ENCODE measurements around the gene CHPT1.

DNA sequence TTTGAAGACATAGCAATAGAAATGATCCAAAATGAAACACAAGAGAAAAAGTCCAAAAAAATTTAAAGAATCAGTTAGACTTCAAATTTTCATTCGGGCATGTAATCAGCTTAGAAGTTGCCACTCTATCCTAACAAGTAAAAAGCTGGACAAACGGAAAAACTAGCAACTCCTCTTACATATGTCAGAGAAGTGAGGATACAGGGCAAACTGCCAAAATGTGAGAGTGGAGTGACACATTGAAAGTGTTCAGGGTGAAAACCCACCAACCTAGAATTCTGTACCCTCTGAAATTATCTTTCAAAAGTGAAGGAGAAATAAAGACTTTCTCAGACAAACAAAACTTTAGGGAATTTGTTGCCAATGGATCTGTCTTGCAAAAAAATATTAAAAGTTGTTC is 42.0 kb upstream of the CHPT1 start:
- TF ChIP-seq, protein P1, sequence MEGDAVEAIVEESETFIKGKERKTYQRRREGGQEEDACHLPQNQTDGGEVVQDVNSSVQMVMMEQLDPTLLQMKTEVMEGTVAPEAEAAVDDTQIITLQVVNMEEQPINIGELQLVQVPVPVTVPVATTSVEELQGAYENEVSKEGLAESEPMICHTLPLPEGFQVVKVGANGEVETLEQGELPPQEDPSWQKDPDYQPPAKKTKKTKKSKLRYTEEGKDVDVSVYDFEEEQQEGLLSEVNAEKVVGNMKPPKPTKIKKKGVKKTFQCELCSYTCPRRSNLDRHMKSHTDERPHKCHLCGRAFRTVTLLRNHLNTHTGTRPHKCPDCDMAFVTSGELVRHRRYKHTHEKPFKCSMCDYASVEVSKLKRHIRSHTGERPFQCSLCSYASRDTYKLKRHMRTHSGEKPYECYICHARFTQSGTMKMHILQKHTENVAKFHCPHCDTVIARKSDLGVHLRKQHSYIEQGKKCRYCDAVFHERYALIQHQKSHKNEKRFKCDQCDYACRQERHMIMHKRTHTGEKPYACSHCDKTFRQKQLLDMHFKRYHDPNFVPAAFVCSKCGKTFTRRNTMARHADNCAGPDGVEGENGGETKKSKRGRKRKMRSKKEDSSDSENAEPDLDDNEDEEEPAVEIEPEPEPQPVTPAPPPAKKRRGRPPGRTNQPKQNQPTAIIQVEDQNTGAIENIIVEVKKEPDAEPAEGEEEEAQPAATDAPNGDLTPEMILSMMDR (conservative IDR thresholded peaks at IDR 0.05 in 1 of 2, IDR thresholded peaks at IDR 0.05 in 1 of 2; ENCODE audit: low read depth in 1 of 2, low read length in 2 of 2) = no peak
- no peak for TF ChIP-seq EZH2 (IDR thresholded peaks at IDR 0.05; ENCODE audit: low read length, missing control alignments)
